Measurements from ENCODE around the gene SEPTIN2. TPM values are rescaled to one million over a fixed set of nuclear protein-coding genes. Genes with fewer than 3 reads are reported as not detected.

SEPTIN2 gene
- total RNA-seq, 2 donors from 2014 or later: 269 to 272 TPM

DNA sequence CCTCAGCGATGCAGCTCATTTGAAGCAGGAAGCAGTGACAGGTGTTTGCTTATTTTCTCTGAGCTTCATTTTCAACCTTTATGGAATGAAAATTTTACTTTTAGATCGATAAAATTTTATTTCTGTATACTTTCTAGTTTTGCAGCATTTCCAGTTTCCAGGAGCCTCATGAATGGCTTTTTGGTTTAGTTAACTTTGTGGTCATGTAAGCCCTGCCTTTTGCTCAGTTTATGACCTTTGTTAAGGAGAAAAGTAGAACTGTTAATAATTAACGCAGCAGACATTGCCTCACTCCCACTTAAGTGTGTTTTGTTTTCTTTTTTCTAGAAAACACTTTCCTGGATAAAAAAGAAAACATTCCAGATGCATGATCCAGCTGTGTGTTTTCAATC lies 35.9 kb downstream of the SEPTIN2 start:
- Mint-ChIP-seq H3K27ac (peak overlapping the region; percentile 28), H3K36me3 (ENCODE audit: insufficient read depth in 2 of 2) (peaks cover 9 to 31% of the 10 kb centered on the region in 2 donors), H3K4me3 (no peak overlapping the region), H3K4me1 (ENCODE audit: low read depth) (peaks cover 9% of the 10 kb centered on the region), H3K27me3 (ENCODE audit: low read depth) (no peaks in the 10 kb centered on the region), H3K9me3 (no peaks in the 10 kb centered on the region)
- DNase-seq (no peak), ATAC-seq (replicated peaks in 1 of 2) (no peak)

GRCh38 chr2:241352227-241352626 lies 36.5 kb downstream of the SEPTIN2 start:
- ATAC-seq (replicated peaks in 1 of 2): no peak
- no peak for DNase-seq
- H3K27ac Mint-ChIP-seq: peak overlapping the region; percentile 74
- peaks cover 13% of the 10 kb centered on the region for H3K4me1 Mint-ChIP-seq (ENCODE audit: low read depth)
- H3K9me3 Mint-ChIP-seq: no peaks in the 10 kb centered on the region
- H3K36me3 Mint-ChIP-seq (ENCODE audit: insufficient read depth in 2 of 2): peaks cover 9 to 31% of the 10 kb centered on the region in 2 donors
- H3K4me3 Mint-ChIP-seq: no peak overlapping the region
- H3K27me3 Mint-ChIP-seq (ENCODE audit: low read depth): no peaks in the 10 kb centered on the region

- Mint-ChIP-seq H3K4me1 (ENCODE audit: low read depth) (peaks cover 29% of the 10 kb centered on the region), H3K36me3 (ENCODE audit: insufficient read depth in 2 of 2) (peaks cover 5 to 19% of the 10 kb centered on the region in 2 donors), H3K4me3 (peak overlapping the region in 1 of 2 donors; percentile 13), H3K27me3 (ENCODE audit: low read depth) (no peaks in the 10 kb centered on the region), H3K9me3 (no peaks in the 10 kb centered on the region), H3K27ac (no peak overlapping the region)
- peak; percentile 23 to 32 for ATAC-seq (replicated peaks in 1 of 2)
- peak; percentile 77 to 79 for DNase-seq
These were observed 39.2 kb downstream of the SEPTIN2 start for GRCh38 chr2:241354668-241355658.

DNA sequence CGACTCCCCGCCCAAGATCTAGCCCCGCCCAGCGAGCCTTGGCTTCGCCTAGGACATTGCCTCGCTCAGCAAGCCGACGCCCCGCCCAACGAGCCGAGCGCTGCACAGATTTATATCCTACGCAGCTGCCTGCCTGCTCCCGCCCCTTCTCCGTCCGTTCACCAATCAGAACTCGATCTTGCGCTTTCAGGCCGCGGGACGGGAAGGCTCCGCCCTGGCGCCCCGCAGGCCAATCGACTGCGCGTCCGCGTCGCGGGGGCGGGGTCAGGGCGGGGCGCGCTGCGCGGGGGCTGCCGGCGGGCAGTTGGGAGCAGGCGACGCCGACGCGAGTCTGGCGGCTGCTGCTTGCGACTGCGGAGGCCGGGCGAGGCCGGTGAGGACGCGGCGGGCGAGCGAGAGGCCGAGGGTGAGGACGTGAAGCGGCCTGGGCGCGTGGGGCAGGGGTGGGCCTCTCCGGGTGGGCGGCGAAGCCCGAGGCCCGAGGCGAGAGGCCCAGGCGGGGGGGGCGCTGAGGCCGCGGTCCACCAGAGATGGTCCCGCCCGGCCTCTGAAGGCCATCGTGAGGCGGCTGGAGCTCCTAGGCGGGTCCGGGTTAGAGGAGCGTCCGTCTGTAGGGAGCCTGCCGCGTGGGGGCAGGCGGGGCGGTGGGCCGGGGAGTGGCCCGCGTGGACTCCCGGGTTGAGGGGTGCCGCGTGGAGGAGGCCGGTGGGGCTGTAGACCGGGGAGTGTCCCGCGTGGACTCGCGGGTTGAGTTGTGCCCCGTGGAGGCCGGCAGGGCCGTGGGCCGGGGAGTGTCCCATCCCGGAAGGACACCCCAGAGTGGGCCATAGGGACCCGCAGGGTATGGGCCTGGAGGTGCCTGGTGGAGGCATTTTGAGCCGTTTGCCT lies 40.5 kb downstream of the SEPTIN2 start, which contains the start of gene FARP2:
Gene FARP2 (plus strand): TSS at position 303 of the 888 bp plus-strand sequence. CDS start 16,823 bp downstream, outside the sequence.
- peak within 1 kb of the TSS; percentile 35 for H3K27ac Mint-ChIP-seq
- peaks cover 38% of the 10 kb centered on the region for H3K4me1 Mint-ChIP-seq (ENCODE audit: low read depth)
- no peaks in the 10 kb centered on the region for H3K27me3 Mint-ChIP-seq (ENCODE audit: low read depth)
- DNase-seq: peak; percentile 97 to 98
- peaks cover 5 to 12% of the 10 kb centered on the region in 2 donors for H3K36me3 Mint-ChIP-seq (ENCODE audit: insufficient read depth in 2 of 2)
- peak; percentile 93 to 96 for ATAC-seq (replicated peaks in 1 of 2)
- H3K9me3 Mint-ChIP-seq: no peaks in the 10 kb centered on the region
- peak within 1 kb of the TSS; percentile 83 to 84 for H3K4me3 Mint-ChIP-seq

- H3K4me3 Mint-ChIP-seq: peak overlapping the region; percentile 83 to 84
- peaks cover 5 to 9% of the 10 kb centered on the region in 2 donors for H3K36me3 Mint-ChIP-seq (ENCODE audit: insufficient read depth in 2 of 2)
- H3K4me1 Mint-ChIP-seq (ENCODE audit: low read depth): peaks cover 40% of the 10 kb centered on the region
- no peak for DNase-seq
- no peaks in the 10 kb centered on the region for H3K9me3 Mint-ChIP-seq
- no peak for ATAC-seq (replicated peaks in 1 of 2)
- no peaks in the 10 kb centered on the region for H3K27me3 Mint-ChIP-seq (ENCODE audit: low read depth)
- H3K27ac Mint-ChIP-seq: peak overlapping the region; percentile 35
These were observed 41.1 kb downstream of the SEPTIN2 start for GRCh38 chr2:241356871-241357260.

DNA sequence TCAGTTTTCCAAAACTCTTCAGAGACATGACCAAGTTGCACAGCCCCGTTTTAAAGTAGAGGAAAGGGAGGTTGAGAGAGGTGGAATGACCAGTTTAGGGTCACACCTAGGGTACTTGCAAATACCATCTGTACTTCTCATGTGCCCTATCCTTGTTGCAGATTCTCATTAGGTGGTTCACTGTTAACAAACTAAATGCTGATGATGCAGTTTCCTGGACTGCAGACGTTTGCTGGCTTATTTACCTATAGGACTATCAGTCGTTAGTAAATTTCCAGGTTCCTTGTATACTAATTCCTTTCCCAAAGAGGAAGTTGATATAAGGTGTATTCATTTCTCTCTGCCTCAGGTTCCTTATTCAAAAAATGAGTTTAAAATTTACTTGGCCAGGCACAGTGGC lies 41.8 kb downstream of the SEPTIN2 start:
- Mint-ChIP-seq H3K36me3 (ENCODE audit: insufficient read depth in 2 of 2) (peaks cover 5% of the 10 kb centered on the region in 2 donors), H3K4me1 (ENCODE audit: low read depth) (peaks cover 36% of the 10 kb centered on the region), H3K4me3 (peak overlapping the region; percentile 83 to 84), H3K27ac (peak overlapping the region; percentile 35), H3K9me3 (no peaks in the 10 kb centered on the region), H3K27me3 (ENCODE audit: low read depth) (no peaks in the 10 kb centered on the region)
- DNase-seq: no peak
- no peak for ATAC-seq (replicated peaks in 1 of 2)

- Mint-ChIP-seq H3K4me1 (ENCODE audit: low read depth) (peaks cover 36% of the 10 kb centered on the region), H3K36me3 (ENCODE audit: insufficient read depth in 2 of 2) (peaks cover 0 to 1% of the 10 kb centered on the region in 2 donors), H3K4me3 (peak overlapping the region in 1 of 2 donors; percentile 34), H3K9me3 (no peaks in the 10 kb centered on the region), H3K27ac (peak overlapping the region; percentile 16), H3K27me3 (ENCODE audit: low read depth) (no peaks in the 10 kb centered on the region)
- ATAC-seq (replicated peaks in 1 of 2): no peak
- no peak for DNase-seq
These were observed 42.7 kb downstream of the SEPTIN2 start for GRCh38 chr2:241358470-241358869.

- Mint-ChIP-seq H3K36me3 (ENCODE audit: insufficient read depth in 2 of 2) (peaks cover 0 to 1% of the 10 kb centered on the region in 2 donors), H3K4me3 (no peak overlapping the region), H3K9me3 (no peaks in the 10 kb centered on the region), H3K4me1 (ENCODE audit: low read depth) (peaks cover 41% of the 10 kb centered on the region), H3K27ac (no peak overlapping the region), H3K27me3 (ENCODE audit: low read depth) (no peaks in the 10 kb centered on the region)
- DNase-seq (no peak), ATAC-seq (replicated peaks in 1 of 2) (no peak)
These were observed 43.8 kb downstream of the SEPTIN2 start for GRCh38 chr2:241359481-241360045.

DNA sequence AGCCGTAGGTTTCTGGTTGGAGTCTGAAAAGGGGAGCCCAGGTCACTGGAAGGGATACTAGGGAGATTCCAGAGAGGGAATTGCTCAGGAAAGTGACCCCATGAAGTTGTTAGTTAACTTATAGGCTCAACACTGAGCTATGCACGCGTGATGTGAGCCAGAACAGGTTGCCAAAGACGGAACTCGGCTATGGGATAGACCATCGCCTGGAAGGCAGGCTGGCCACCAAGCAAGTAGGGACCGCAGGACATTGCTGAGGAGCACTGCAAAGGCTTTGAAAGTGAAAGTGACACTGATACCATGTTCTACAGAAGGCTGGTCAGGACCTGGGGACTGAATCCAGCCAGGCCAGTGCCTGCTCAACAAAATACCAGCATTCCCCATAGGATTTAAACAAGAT lies 47.7 kb downstream of the SEPTIN2 start:
- H3K9me3 Mint-ChIP-seq: no peaks in the 10 kb centered on the region
- peaks cover 42% of the 10 kb centered on the region for H3K4me1 Mint-ChIP-seq (ENCODE audit: low read depth)
- no peak overlapping the region for H3K27ac Mint-ChIP-seq
- ATAC-seq (replicated peaks in 1 of 2): no peak
- no peaks in the 10 kb centered on the region for H3K27me3 Mint-ChIP-seq (ENCODE audit: low read depth)
- H3K4me3 Mint-ChIP-seq: no peak overlapping the region
- no peak for DNase-seq
- no peaks in the 10 kb centered on the region for H3K36me3 Mint-ChIP-seq (ENCODE audit: insufficient read depth in 2 of 2)

DNA sequence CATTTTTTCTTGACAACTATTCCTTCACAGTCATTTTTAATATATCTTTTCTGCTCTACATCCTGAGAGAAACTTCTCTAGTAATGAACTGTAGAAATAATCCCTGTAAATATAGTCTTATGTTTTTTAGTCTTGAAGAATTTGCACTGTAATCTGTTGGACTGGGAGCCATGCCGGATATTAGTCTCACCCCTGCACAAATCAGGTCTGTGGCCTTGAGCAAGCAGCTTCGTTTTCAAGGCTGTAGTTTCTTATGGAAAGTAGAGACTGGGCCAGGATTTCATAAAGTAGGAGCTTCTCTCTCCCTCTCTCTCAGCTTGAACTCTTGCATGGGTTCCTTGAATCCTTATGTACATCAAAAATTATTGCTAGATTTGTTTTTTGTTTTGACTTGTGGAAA lies 49.1 kb downstream of the SEPTIN2 start:
- Mint-ChIP-seq H3K4me1 (ENCODE audit: low read depth) (peaks cover 32% of the 10 kb centered on the region), H3K27ac (no peak overlapping the region), H3K27me3 (ENCODE audit: low read depth) (no peaks in the 10 kb centered on the region), H3K9me3 (no peaks in the 10 kb centered on the region), H3K36me3 (ENCODE audit: insufficient read depth in 2 of 2) (no peaks in the 10 kb centered on the region), H3K4me3 (no peak overlapping the region)
- ATAC-seq (replicated peaks in 1 of 2) (no peak), DNase-seq (no peak)

- no peaks in the 10 kb centered on the region for H3K27me3 Mint-ChIP-seq (ENCODE audit: low read depth)
- no peak for DNase-seq
- H3K4me1 Mint-ChIP-seq (ENCODE audit: low read depth): peaks cover 19% of the 10 kb centered on the region
- H3K9me3 Mint-ChIP-seq: no peaks in the 10 kb centered on the region
- no peak overlapping the region for H3K4me3 Mint-ChIP-seq
- no peak for ATAC-seq (replicated peaks in 1 of 2)
- H3K36me3 Mint-ChIP-seq (ENCODE audit: insufficient read depth in 2 of 2): no peaks in the 10 kb centered on the region
- H3K27ac Mint-ChIP-seq: no peak overlapping the region
These were observed 51.0 kb downstream of the SEPTIN2 start for GRCh38 chr2:241366678-241367077.

DNA sequence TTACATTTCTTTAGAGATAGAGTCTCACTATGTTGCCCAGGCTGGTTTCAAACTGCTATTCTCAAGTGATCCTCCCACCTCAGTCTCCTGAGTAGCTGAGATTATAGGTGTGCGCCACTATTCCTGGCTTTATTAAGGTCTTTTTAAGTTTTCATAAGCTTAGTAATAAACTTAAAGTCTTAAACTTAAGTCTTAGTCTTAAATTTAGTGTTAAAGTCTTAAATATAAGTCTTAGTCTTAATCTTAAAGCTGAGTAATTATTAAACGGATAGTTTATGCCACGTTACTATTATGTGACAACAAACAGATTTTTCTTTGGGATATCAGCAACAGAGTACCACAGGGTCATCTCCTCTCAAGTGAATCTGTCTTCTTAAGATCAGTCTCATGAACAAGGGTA lies 52.9 kb downstream of the SEPTIN2 start:
- no peak overlapping the region for H3K4me3 Mint-ChIP-seq
- DNase-seq (no peak), ATAC-seq (replicated peaks in 1 of 2) (no peak)
- H3K9me3 Mint-ChIP-seq: no peaks in the 10 kb centered on the region
- no peaks in the 10 kb centered on the region for H3K36me3 Mint-ChIP-seq (ENCODE audit: insufficient read depth in 2 of 2)
- H3K4me1 Mint-ChIP-seq (ENCODE audit: low read depth): peaks cover 12% of the 10 kb centered on the region
- H3K27ac Mint-ChIP-seq: no peak overlapping the region
- H3K27me3 Mint-ChIP-seq (ENCODE audit: low read depth): no peaks in the 10 kb centered on the region

Measured in activated T-cell treated with anti-CD3 and anti-CD28 coated beads, Interleukin-2, amount 50 U/mL, for 72 hours (primary cell).